HepG2 (cell line): ENCODE measurements around the gene GFER. TPM values are rescaled to one million over a fixed set of nuclear protein-coding genes. Genes with fewer than 3 reads are reported as not detected.

Source experiments
- BHLHE40 ChIP-seq: IDR thresholded peaks from 2 replicates; pipeline ENCODE4 v1.6.1; 2011; ENCODE audit warnings: low read length, improper control_type of control experiment
- CCDC6 ChIP-seq: sonication (generic); formaldehyde crosslinking; IDR thresholded peaks from 2 replicates; pipeline ENCODE4 v1.8.1; 2022; ENCODE audit warnings: mild to moderate bottlenecking, missing genetic modification reagents, moderate library complexity
- CHD2 ChIP-seq: IDR thresholded peaks from 2 replicates; pipeline ENCODE4 v1.6.1; 2011; ENCODE audit warnings: low read depth, low read length, improper control_type of control experiment
- FOXC1 ChIP-seq: sonication (generic); formaldehyde crosslinking; IDR thresholded peaks from 2 replicates; pipeline ENCODE4 v1.8.0; 2022; ENCODE audit warnings: mild to moderate bottlenecking, missing genetic modification reagents, borderline replicate concordance
- GABPB1 ChIP-seq: IDR thresholded peaks from 2 replicates; pipeline ENCODE4 v1.6.1; 2016; ENCODE audit warnings: mild to moderate bottlenecking, missing genetic modification reagents, moderate library complexity, missing compliant biosample characterization
- GPN1 ChIP-seq: sonication (generic); formaldehyde crosslinking; IDR thresholded peaks from 2 replicates; pipeline ENCODE4 v1.5.1; 2020; ENCODE audit warnings: missing genetic modification reagents, borderline replicate concordance
- HNRNPUL1 ChIP-seq: fragments of 200-400 bp; formaldehyde crosslinking; IDR thresholded peaks from 2 replicates; pipeline ENCODE4 v1.6.1; 2017; ENCODE audit warnings: low read depth, mild to moderate bottlenecking, low read length, moderate library complexity
- HOXA3 ChIP-seq: sonication (generic); formaldehyde crosslinking; IDR thresholded peaks from 2 replicates; pipeline ENCODE4 v1.5.0; 2020; ENCODE audit warnings: missing genetic modification reagents
- NCOR1 ChIP-seq: fragments of 200-600 bp; sonication (generic); IDR thresholded peaks from 2 replicates; pipeline ENCODE4 v1.7.0; 2017; ENCODE audit warnings: antibody characterized with exemption, low read length, borderline replicate concordance
- NFYC ChIP-seq: IDR thresholded peaks from 2 replicates; pipeline ENCODE4 v1.6.1; 2016; ENCODE audit warnings: missing genetic modification reagents, missing compliant biosample characterization
- PAF1 ChIP-seq: IDR thresholded peaks from 2 replicates; pipeline ENCODE4 v1.6.1; 2016; ENCODE audit warnings: missing genetic modification reagents, missing compliant biosample characterization
- PHB2 ChIP-seq: fragments of 450-650 bp; IDR thresholded peaks from 2 replicates; pipeline ENCODE4 v1.6.1; 2018; ENCODE audit not compliant: partially characterized antibody
- PHF20 ChIP-seq: sonication (generic); formaldehyde crosslinking; IDR thresholded peaks from 2 replicates; pipeline ENCODE4 v1.5.0; 2020; ENCODE audit warnings: mild to moderate bottlenecking, missing genetic modification reagents
- PITX1 ChIP-seq: sonication (generic); formaldehyde crosslinking; IDR thresholded peaks from 2 replicates; pipeline ENCODE4 v1.5.1; 2020; ENCODE audit warnings: mild to moderate bottlenecking, missing genetic modification reagents
- PPARG ChIP-seq: conservative IDR thresholded peaks from 2 replicates; pipeline ENCODE4 v1.6.1; 2016; ENCODE audit warnings: missing biosample characterization, missing genetic modification reagents
- SALL2 ChIP-seq: sonication (generic); formaldehyde crosslinking; IDR thresholded peaks from 2 replicates; pipeline ENCODE4 v1.8.1; 2023; ENCODE audit warnings: mild to moderate bottlenecking, missing genetic modification reagents, inconsistent platforms
- SMARCC2 ChIP-seq: fragments of 450-650 bp; IDR thresholded peaks from 2 replicates; pipeline ENCODE4 v1.6.1; 2017; ENCODE audit warnings: antibody characterized with exemption, mild to moderate bottlenecking
- SP4 ChIP-seq: sonication (generic); formaldehyde crosslinking; IDR thresholded peaks from 2 replicates; pipeline ENCODE4 v1.8.1; 2023; ENCODE audit warnings: mild to moderate bottlenecking, missing genetic modification reagents
- TBX3 ChIP-seq: fragments of 450-650 bp; IDR thresholded peaks from 2 replicates; pipeline ENCODE4 v1.6.1; 2017; ENCODE audit warnings: antibody characterized with exemption, mild to moderate bottlenecking, inconsistent platforms, borderline replicate concordance
- ZBTB20 ChIP-seq: sonication (generic); formaldehyde crosslinking; IDR thresholded peaks from 2 replicates; pipeline ENCODE4 v1.8.1; 2023; ENCODE audit warnings: missing genetic modification reagents, low read depth, mild to moderate bottlenecking, borderline replicate concordance
- ZBTB7A ChIP-seq: sonication (generic); formaldehyde crosslinking; IDR thresholded peaks from 2 replicates; pipeline ENCODE4 v1.8.0; 2022; ENCODE audit warnings: mild to moderate bottlenecking, missing genetic modification reagents
- ZNF138 ChIP-seq: sonication (generic); formaldehyde crosslinking; IDR thresholded peaks from 2 replicates; pipeline ENCODE4 v1.5.0; 2020; ENCODE audit warnings: mild to moderate bottlenecking, low read depth, missing genetic modification reagents
- ZNF207 ChIP-seq: fragments of 450-650 bp; IDR thresholded peaks from 2 replicates; pipeline ENCODE4 v1.6.1; 2016; ENCODE audit warnings: antibody characterized with exemption, borderline replicate concordance
- ZNF317 ChIP-seq: sonication (generic); formaldehyde crosslinking; IDR thresholded peaks from 2 replicates; pipeline ENCODE4 v1.5.0; 2020; ENCODE audit warnings: mild to moderate bottlenecking, missing genetic modification reagents
- ZNF773 ChIP-seq: sonication (generic); formaldehyde crosslinking; IDR thresholded peaks from 2 replicates; pipeline ENCODE4 v1.4.0; 2020; ENCODE audit warnings: missing genetic modification reagents, borderline replicate concordance
- ZNF891 ChIP-seq: sonication (generic); formaldehyde crosslinking; IDR thresholded peaks from 2 replicates; pipeline ENCODE4 v1.5.0; 2020; ENCODE audit warnings: mild to moderate bottlenecking, missing genetic modification reagents
- polyA plus RNA-seq, 8 experiments: library from polyadenylated mRNA; depleted of rRNA in 3 of 8; stranded (reverse) in 7 of 8; unstranded in 1 of 8; fragments of >200 nt; fragmentation: Illumina TruSeq in 4 of 8; extraction: Trizol in 4 of 8; gene quantifications; 2 replicates each; pipeline versions ENCODE4 v1.2.1 to v1.2.3, GENCODE V29; 2011 to 2016; ENCODE audit warnings: low read depth in 4 of 8, missing spikeins in 1 of 8, mixed read lengths in 1 of 8; ENCODE audit not compliant: insufficient read depth in 1 of 8
- total RNA-seq, 5 experiments: library from RNA; depleted of rRNA; stranded (reverse); fragments of >200 nt; fragmentation: Illumina TruSeq; extraction: Trizol; gene quantifications; 2 replicates each; pipeline ENCODE4 v1.2.3, GENCODE V29; 2016; ENCODE audit warnings: low read depth in 1 of 5
- TF ChIP-seq, protein P1 (sequence below): sonication (generic); formaldehyde crosslinking; IDR thresholded peaks from 2 replicates; pipeline ENCODE4 v1.8.1; 2023; ENCODE audit warnings: mild to moderate bottlenecking, missing genetic modification reagents, borderline replicate concordance
- TF ChIP-seq, protein P2 (sequence below): sonication (generic); formaldehyde crosslinking; IDR thresholded peaks from 2 replicates; pipeline ENCODE4 v1.9.0; 2021; ENCODE audit warnings: missing genetic modification reagents, mild to moderate bottlenecking, borderline replicate concordance
- TF ChIP-seq, protein P3 (sequence below): sonication (generic); formaldehyde crosslinking; IDR thresholded peaks from 2 replicates; pipeline ENCODE4 v1.4.0; 2020; ENCODE audit warnings: mild to moderate bottlenecking, missing genetic modification reagents, borderline replicate concordance

GFER gene
- total and polyA plus RNA-seq, 2 of the 13 experiments (the other 11 are each of a cell fraction or from before 2014, with no cell fraction given), result 28.6 to 71.7 TPM

DNA sequence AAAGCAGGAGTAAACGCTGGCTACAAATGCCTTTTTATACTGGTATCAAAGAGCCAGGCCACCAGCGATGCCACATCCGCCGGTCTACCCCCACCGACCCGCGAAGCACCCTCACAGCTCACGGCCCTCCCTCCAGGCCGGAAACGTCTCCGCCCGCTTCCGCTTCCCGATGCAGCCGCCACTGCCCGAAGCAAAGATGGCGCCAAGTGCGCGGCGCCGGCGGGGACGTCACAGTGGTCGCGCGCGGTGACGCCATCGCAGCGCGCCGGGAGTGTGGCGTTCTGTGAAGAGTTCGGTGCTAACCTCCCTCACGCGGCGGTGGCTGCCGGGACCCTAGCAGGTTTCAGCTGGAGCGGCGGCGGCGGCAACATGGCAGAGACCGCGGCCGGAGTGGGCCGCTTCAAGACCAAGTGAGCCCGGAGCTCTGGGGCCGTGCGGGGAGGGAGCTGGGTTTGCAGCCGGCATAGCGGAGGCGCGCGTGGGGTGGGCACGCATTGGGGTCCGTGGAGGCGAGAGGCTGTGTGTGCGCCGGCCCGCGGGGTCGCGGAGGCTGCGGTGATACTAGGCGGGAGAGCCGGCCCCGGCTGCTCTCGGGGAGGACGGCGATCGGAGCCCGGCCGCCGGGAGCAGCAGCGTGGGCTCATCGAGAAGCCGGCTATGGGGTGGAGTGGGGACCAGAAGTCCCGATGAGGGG is 12.1 kb upstream of the GFER start, which contains the start of gene TBL3 (continued):
- TF ChIP-seq CHD2 (peak; percentile 67), SMARCC2 (no peak), ZNF773 (CRISPR knock-in tag) (no peak), HOXA3 (peak; percentile 100), NFYC (CRISPR knock-in tag) (peak; percentile 82), ZNF138 (CRISPR knock-in tag) (peak; percentile 56; the same call in 1 of the 2 replicates), PHF20 (CRISPR knock-in tag) (peak; percentile 100), SP4 (CRISPR knock-in tag) (peak; percentile 97), ZNF317 (CRISPR knock-in tag) (peak; percentile 79; the same call in 1 of the 2 replicates), GABPB1 (CRISPR knock-in tag) (peak; percentile 99), TBX3 (0 out of 2 replicates have a peak, but pooled peaks have one; percentile 34), ZBTB7A (CRISPR knock-in tag) (peak; percentile 55; the same call in 1 of the 2 replicates), FOXC1 (CRISPR knock-in tag) (peak; percentile 75), ZNF891 (no peak), PITX1 (CRISPR knock-in tag) (peak; percentile 78; the same call in 1 of the 2 replicates), SALL2 (CRISPR knock-in tag) (peak; percentile 91), GPN1 (CRISPR knock-in tag) (peak; percentile 18; the same call in 1 of the 2 replicates), PAF1 (CRISPR knock-in tag) (no peak), NCOR1 (no peak; the same call in 1 of the 2 replicates), PHB2 (no peak), ZNF207 (no peak), PPARG (CRISPR knock-in tag) (peak; percentile 33; the same call in 1 of the 2 replicates), CCDC6 (0 out of 2 replicates have a peak, but pooled peaks have one; percentile 50), BHLHE40 (peak; percentile 43; the same call in 1 of the 2 replicates), ZBTB20 (CRISPR knock-in tag) (peak; percentile 74), HNRNPUL1 (no peak)
- TF ChIP-seq, protein P1, sequence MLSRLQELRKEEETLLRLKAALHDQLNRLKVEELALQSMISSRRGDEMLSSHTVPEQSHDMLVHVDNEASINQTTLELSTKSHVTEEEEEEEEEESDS (CRISPR knock-in tag), result no peak
- TF ChIP-seq, protein P2, sequence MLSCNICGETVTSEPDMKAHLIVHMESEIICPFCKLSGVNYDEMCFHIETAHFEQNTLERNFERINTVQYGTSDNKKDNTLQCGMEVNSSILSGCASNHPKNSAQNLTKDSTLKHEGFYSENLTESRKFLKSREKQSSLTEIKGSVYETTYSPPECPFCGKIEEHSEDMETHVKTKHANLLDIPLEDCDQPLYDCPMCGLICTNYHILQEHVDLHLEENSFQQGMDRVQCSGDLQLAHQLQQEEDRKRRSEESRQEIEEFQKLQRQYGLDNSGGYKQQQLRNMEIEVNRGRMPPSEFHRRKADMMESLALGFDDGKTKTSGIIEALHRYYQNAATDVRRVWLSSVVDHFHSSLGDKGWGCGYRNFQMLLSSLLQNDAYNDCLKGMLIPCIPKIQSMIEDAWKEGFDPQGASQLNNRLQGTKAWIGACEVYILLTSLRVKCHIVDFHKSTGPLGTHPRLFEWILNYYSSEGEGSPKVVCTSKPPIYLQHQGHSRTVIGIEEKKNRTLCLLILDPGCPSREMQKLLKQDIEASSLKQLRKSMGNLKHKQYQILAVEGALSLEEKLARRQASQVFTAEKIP (CRISPR knock-in tag), result no peak
- TF ChIP-seq, protein P3, sequence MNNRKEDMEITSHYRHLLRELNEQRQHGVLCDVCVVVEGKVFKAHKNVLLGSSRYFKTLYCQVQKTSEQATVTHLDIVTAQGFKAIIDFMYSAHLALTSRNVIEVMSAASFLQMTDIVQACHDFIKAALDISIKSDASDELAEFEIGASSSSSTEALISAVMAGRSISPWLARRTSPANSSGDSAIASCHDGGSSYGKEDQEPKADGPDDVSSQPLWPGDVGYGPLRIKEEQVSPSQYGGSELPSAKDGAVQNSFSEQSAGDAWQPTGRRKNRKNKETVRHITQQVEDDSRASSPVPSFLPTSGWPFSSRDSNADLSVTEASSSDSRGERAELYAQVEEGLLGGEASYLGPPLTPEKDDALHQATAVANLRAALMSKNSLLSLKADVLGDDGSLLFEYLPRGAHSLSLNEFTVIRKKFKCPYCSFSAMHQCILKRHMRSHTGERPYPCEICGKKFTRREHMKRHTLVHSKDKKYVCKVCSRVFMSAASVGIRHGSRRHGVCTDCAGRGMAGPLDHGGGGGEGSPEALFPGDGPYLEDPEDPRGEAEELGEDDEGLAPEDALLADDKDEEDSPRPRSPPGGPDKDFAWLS (CRISPR knock-in tag), result 0 out of 2 replicates have a peak, but pooled peaks have one; percentile 23
